A673 (cell line): ENCODE measurements around the gene HMHB1.

Experiments
- EZH2 ChIP-seq: fragments of 200-600 bp; sonication (generic); IDR thresholded peaks from 2 replicates; pipeline ENCODE4 v1.6.1; 2017; ENCODE audit warnings: borderline replicate concordance, low read depth, mild to moderate bottlenecking, mixed read lengths, antibody characterized with exemption, low read length; ENCODE audit not compliant: poor library complexity, severe bottlenecking
- TF ChIP-seq, protein P1 (sequence below): fragments of 300-800, 200-600 bp; sonication (generic); conservative IDR thresholded peaks from 2 replicates; pipeline ENCODE4 v1.5.1; 2017; ENCODE audit warnings: low read depth, mild to moderate bottlenecking, antibody characterized with exemption, low read length, moderate library complexity, mixed read lengths

DNA sequence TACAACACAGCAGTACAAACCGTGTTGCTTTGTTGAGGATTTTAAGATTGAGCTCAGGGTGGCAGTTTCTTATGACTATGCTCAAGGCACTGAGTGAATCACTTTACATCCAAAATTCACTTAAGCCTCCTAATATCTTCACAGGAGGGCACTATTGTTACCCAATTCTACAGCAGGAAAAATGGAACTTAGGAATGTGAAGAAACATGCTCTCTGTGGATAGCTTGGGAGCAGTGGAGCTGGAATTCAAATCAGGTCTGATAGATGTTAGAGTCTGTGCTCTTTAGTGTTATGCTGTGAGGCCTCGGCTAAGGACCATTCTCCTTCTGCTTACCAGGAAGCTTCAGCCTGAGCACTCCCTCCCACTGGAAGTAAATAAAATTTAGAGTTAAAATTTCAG lies 18.7 kb upstream of the HMHB1 start:
- TF ChIP-seq, protein P1, sequence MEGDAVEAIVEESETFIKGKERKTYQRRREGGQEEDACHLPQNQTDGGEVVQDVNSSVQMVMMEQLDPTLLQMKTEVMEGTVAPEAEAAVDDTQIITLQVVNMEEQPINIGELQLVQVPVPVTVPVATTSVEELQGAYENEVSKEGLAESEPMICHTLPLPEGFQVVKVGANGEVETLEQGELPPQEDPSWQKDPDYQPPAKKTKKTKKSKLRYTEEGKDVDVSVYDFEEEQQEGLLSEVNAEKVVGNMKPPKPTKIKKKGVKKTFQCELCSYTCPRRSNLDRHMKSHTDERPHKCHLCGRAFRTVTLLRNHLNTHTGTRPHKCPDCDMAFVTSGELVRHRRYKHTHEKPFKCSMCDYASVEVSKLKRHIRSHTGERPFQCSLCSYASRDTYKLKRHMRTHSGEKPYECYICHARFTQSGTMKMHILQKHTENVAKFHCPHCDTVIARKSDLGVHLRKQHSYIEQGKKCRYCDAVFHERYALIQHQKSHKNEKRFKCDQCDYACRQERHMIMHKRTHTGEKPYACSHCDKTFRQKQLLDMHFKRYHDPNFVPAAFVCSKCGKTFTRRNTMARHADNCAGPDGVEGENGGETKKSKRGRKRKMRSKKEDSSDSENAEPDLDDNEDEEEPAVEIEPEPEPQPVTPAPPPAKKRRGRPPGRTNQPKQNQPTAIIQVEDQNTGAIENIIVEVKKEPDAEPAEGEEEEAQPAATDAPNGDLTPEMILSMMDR, result no peak
- no peak for TF ChIP-seq EZH2
